CD1c-positive myeloid dendritic cell (primary cell): ENCODE measurements around the gene LAYN.

Experiments used
- DNase-seq: peaks from one replicate; pipeline ENCODE4 v3.0.0-alpha.2; 2016; ENCODE audit errors: extremely low spot score

Gene LAYN

DNA sequence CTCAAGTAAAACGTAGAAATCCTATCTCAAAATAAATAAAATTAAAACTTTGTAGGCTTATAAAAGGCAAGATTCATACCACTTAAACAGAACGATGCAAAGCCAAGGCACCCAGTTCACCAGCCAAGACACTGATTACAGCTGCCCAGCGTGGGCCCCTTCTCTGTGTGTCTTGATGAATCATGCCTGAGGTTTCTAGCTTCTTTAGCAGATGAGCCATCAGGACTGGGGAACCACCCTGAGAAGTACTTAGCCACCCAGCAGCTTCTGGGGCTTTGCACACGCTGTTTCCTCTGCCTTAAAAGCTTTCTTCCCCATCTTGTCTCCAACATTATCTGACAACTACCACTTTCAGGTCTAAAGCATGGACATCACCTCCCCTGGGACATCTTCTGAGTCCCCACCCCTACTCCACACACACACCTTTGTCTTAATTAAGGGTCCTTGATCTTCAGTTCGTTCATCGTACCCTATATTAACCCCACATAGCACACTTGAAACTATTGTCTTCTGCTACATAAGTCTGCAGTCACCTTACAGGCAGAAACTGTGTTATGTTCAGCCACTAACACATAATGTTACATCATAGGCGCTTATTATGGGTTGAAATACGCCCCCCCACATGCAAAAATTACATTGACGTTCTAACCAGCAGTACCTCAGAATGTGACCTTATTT, 8.7 kb upstream of the LAYN start:
- peak; percentile 90 for DNase-seq

DNA sequence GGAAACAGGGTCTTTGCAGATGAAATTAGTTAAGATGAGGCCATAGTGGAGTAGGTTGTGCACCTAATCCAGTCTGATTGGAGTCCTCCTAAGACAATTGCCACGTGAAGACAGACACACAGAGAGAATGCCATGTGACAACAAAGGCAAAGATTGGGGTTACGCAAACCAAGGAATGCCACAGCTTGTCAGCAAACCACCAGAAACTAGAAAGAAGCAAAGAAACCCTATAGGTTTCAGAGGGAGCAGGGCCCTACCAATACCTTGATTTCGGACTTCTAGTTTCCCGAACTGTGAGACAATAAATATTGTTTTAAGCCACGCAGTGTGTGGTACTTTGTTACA, 8.2 kb upstream of the LAYN start:
- peak; percentile 8 for DNase-seq

DNA sequence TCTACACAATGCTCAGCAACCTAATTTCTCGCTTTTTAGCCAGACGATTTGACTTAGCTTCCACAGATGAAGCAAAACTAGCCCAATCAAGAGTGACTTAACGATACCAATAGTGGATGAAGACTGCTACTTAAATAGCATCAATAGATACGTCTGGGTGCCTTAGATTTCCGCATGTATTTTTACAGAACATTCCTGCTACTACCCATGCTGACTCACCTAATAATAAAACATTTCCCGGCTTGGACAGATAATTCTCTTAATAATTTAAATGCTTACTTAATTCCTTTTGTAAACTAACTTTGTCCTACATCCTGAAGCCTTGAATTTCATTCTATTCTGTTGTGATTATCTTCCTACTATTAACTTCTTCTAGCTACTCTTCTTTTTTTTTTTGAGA, 5.2 kb upstream of the LAYN start:
- no peak for DNase-seq

DNA sequence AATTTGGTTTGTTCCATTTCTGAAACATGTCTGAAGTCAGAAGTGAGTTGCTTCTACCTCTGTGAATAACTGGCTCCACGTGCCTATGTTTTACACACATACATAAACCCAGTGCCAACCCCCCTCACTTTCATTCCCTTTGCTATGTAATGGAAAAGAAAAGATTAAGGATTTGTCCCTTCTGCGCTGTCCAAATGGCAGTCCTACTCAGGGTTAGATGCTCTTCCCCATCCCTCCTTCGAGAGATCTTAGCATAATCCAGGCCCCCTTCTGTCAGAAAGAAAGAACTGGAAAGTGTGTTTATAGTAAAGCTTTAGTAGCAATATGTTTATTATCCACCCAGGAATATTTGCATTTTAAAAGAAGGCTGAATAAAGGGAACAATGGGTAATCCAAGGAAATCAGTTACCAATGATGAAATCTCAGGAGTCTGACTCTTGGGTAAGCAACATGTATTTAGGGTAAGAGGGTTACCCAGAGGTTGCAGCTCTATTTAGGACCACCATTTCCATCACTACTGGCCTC, 3.1 kb upstream of the LAYN start:
- no peak for DNase-seq

DNA sequence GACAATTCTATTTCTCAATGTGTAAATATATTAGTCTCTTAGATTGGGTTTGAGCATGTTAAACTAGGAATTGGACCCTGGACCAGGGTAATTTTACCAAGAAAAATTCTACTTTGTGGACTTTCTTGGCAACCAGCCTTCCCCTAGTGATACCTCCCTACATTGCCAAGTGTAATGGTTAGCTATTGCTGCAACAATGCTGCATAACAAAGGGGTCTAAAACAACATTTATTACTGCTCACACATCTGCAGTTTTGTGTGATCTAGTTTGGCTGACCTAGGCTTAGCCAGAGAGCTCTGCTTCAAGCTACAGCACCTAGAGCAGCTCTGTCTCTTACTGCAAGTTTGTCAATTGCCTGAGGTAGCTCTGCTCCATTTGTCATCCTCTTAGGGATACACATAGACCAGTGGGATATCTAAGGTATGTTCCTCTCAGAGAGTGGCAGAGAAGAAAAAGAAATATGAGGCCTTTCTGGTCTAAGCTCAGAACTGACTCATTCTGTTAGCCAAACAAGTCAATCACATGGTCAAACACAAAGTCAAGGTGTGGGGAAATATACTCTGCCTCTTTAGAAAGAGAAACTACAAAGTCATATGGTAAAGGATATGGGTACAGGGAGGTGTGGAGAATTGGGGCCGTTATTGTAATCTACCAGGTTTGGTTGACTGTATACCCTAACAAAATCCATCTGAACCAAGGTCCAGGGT, 2.0 kb upstream of the LAYN start:
- no peak for DNase-seq

DNA sequence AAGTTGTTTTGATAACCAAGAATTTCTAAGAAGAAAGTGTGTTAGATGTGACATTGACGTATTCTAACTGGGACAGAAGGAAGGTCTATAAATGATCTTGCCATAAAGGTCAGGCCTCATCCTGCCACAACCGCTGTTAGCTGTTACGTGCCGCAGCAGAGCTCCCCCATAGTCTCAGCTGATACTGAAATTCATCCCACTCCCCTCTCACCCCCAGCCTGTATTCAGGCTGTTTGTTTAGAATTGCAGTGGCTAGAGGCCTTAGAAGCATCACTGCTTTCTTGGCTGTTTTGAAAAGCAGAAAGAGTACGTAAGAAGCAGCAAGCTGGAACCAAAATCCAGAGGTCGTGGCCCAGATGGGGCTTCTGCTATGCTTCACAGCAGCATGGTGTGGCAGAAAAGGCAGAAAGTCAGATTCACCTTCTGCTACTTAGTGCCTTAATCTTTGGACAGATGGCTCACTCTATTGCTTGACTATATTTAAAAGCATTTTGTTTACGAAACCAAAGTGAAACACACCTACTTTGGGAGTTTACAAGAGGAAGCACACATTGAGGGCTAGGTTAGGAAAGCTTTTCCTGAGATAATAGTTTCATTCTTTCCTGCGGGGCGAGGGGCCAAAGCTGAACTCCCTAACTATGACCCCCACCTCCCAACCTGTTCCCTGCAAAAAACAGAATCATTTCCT, 950 bp upstream of the LAYN start:
- DNase-seq: no peak

DNA sequence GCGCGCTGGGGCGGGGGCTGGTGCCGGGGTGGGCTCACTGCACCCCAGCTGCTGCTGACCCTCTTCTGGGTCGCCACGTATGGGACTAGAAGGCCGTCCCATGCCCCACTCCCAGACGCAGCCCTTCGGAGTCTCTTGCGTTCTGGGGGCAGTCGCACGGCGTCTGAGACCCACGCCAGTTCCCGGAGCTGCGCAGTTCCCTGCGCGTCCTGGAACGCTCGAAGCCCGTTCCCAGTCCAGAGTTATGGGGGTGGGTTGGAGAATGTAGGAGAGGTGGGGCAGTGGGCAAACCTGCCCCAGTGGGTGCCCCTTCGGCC, 375 bp downstream of the LAYN start:
- no peak for DNase-seq

DNA sequence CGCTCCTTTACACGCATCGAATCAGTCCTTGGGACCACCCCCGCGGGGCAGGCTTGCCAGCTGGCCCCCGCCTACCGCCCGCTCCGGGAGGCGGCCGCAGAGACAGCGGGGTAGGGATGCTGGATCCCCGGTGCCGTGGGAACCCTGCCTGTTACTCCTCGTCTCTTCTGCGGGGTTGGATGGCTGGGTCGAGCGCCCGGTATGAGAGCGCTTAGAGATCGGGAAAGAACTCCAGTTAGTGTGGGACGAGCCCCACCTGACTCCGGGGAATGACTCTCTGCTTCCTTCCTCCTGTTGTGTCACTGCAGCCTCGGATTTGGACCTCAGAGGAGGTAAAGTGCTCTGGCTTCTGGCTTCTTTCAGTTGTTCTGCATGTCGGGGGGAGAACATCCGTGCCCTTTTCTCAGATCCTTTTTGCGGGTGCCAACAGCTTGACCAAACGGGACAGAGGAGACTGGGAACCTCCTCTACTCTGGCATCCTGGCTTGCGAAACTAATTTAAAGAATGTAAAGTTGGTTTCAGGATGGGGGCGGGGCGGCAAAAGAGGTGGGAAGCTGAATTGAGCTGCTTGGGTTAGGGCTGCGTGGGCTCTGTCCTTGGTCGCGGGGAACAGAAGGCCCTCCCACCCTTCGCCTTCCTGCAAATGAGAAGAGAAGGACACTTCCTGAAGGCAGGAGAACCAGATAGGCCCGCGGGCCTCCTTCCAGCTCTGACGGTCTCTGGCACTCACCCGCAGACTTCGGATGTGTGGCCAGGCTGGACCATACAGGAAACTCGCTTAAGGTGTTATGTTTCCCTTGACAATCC, 938 bp downstream of the LAYN start:
- DNase-seq: peak; percentile 88

DNA sequence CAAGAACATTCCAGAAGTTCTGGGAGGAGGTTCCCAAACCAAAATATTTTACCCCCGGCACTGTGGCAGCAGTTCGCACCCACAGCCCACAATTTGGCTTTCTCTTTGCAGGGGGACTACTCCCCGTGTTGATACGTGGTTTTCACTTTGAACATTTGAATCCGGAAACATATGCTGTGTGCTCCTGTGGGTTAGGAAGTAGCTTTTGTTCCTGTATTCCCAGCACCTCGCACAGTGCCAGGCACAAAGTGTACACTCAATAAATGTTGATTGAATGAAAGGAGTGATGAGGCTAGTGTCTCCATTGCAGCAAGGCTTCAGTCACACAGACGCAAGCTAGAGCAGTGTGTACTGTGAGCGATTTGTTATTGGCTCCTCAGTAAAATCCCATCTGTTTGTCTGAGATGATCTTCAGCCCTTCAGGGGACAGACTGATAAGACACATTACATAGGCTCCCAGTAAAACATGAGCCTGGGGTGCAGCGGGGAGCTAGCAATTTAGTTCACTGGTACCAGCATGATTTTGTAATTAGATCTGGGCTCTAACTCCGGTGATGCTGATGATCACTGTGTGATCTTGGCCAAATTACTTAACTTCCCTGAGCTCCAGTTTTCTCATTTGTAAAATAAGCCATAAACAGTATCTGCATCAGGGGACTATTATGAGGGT, 2.2 kb downstream of the LAYN start:
- DNase-seq: no peak

DNA sequence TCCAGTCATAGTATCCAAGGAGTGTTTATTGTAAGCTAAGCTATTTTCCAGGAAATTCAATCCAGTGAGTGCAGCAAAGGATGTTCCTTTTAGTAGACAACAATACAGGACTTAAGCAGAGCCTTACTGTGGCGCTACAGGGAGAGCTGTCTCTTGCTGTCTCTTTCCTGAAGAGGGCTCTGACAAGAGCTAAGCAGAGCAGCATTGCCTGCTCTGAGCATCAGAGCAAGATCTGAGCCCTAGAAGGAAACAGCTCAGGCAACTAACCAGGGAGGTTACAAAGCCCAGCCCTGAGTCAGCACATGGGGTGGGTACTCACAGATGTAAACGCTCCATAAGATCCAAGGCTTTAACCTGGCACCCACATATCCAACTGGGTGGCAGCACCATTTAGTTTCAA, 8.0 kb downstream of the LAYN start:
- DNase-seq: no peak

DNA sequence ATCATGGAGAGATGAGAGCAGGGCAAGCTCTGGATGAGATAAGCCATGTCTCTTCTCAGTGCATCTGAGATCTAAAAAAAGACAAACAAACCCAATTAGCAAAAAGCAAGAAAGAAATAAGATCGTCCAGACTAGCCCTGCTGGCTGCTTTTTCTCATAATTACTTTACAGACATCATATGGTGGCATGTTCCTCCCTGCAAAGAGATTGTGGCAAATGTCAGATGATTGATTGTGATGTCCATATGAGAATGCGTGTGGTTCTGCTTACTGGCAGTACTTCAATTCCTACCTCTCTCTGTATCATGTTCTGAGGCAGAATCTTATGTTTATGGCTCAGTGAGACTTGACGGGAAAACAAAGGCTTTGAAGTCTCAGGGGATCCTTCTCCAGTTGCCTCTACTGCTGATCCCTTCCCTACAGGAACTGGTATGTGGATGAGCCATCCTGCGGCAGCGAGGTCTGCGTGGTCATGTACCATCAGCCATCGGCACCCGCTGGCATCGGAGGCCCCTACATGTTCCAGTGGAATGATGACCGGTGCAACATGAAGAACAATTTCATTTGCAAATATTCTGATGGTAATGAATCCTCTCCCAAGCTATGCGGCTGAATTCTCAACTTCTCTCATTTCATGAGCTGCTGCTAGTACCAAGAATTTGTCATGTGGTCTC, 8.8 kb downstream of the LAYN start:
- no peak for DNase-seq

DNA sequence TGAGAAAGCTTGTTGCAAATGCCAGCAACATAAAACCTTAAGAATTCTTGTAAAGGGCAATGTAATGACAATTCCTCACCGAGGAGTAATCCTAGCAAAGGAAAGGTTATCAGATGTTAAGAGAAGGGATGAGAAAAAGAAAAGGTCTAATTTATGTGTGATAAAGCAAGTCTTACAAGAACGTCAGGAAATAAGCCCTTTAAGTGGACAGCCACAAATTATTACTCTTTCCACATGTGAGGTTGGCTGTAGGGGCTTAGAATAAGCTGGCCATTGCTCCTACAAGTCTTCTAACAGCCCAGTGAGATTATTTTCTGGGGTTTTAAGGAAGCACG, 9.3 kb downstream of the LAYN start:
- no peak for DNase-seq

DNA sequence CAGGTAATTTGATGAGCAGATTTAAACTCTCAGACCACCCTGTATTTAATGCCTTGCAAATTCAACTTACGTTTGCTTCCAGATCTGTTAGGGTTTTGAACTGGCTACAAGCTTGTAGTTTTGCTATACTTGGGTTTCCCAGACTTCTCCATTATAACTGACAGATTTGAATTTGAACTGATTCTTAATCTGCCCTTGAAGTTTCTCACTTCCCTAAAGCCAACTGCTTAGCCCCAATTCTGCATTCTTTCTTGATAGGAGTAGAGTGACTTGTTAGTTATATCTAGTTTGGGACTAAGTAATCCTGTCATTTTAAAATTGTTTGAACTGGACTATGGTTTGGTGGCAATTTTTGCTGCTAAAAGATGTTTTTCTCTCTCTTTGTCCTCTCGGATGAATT, 9.7 kb downstream of the LAYN start:
- peak; percentile 44 for DNase-seq

DNA sequence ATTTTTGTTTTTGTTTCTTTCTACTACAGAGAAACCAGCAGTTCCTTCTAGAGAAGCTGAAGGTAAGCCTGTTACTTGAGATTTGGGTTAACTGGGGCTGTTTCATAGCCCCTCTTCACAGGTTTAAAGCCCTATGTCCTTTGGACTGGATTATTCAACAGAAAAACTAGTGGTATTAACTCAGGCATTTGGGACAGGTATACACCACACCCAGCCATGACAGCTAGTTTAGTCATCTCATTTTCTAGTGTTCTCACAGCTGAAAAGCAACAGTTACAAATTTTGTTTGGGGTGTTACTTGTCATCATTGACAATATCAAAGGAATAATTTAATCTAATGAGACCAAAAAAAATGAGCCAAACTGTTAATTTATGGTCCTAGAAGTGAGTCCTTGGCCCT, 14.0 kb downstream of the LAYN start:
- DNase-seq: no peak

DNA sequence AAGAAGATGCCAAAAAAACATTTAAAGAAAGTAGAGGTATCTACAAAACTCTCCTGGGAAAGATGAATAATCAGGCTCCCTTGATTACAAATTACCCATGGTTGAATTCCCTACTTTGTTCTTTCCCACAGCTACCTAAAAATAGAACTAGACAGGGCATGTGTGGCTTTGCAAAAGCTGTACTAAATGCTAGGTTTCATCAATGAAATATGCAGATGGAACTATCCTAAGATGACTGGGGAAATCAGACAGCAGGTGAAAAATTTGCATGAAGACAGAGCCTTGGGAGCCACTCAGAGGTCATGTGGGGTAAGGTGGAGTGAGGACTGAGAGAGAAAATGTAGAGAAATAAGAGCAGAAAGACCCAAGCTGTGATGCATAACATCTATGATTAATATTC, 14.7 kb downstream of the LAYN start:
- DNase-seq: no peak

DNA sequence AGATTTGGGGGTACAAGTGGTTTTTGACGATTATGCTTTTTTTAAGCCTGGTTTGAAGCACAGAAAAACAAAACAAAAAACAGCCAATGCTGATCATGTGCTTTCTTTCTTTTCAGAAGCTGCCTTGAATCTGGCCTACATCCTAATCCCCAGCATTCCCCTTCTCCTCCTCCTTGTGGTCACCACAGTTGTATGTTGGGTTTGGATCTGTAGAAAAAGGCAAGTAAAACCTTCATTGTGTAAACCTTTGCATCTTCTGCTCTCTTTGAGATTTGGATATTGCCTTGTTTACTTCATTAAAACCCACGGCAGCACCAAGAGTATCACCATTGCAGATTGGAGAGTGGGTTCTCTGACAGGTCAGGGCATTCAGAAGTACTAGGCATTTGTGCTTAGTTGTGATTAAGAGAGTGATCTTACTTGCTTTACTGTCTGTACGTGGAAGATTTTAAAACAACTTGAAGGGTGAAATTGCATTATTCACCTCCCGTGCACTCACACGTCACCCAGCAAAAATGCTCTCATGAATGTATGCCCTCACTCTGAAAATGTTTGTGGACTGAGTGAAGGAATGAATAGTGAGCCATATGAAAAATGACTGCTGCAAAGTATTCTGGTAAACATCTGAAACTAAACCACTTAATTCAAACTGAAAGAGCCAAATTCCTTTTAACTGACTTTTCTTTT, 17.0 kb downstream of the LAYN start:
- DNase-seq: no peak

DNA sequence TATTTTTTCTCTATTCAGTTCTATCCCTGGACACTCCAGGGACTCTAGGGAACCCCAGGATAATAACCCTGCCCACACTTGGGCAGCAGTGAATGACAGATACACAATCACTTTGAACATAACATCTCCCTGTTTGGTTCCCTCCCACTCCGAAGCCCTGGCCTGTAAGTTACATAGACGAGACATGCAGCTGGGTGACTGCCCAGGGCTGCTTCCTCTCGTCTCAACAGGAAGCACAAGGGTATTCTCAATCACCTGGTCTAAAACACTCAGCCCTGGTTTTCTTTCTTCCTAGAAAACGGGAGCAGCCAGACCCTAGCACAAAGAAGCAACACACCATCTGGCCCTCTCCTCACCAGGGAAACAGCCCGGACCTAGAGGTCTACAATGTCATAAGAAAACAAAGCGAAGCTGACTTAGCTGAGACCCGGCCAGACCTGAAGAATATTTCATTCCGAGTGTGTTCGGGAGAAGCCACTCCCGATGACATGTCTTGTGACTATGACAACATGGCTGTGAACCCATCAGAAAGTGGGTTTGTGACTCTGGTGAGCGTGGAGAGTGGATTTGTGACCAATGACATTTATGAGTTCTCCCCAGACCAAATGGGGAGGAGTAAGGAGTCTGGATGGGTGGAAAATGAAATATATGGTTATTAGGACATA, 19.4 kb downstream of the LAYN start:
- DNase-seq: no peak

DNA sequence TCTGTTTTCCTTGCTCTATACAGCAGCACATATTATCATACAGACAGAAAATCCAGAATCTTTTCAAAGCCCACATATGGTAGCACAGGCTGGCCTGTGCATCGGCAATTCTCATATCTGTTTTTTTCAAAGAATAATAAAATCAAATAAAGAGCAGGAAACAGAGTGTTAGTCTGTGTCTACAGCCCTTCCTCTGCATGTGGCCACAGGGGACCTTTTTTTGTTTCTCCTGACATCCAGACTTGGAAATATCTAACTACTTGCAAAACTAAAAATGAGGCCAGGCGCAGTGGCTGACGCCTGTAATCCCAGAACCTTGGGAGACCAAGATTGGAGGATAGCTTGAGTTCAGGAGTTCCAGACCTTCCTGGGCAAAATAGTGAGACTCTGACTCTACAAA, 20.3 kb downstream of the LAYN start:
- no peak for DNase-seq

DNA sequence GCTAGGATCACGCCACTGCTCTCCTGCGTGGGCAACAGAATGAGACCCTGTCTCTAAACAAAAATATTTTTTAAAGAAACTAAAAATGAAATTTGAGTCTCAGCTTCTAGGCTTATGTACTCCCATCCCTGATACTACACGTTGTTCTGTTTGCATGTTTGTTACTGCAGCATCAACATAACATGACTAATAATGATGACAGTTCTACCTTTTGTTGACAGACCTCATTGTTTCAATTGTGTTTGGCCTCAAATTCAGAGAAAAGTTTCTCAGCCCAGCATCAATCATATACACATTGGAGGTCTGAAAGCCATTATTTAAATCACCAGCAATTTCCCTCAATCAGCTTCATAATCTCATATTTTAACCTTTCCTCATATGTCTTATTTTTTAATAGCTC, 20.8 kb downstream of the LAYN start:
- no peak for DNase-seq

DNA sequence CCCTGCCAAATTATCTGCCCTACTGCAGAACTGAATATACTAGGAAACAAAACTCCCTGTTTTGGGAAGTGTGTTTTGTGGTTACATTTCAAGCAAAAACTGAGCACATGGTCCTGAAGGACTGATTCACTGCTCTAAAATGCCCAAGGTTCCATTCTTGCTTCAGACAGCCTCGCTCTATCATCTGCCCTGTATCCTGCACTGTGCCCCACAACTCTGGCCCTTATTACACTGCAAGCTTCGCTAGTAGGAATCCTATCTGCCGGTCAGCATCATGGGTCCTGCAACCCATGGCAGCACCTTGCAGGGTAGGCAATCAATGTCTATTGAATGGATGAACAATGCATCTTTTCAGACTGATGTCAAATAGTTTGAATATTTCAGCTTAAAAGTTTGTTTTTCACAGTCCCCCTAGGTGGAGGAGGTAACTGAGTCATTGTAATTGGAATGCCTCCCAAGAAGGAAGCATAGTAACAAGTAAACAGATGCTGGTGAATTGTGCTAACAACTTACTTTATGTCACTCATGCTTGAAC, 21.3 kb downstream of the LAYN start:
- DNase-seq: no peak
